ENCODE results near the gene HOXA5. TPM values are rescaled to one million over a fixed set of nuclear protein-coding genes. Genes with fewer than 3 reads are reported as not detected.

Gene HOXA5
- total RNA-seq, 2 donors from 2014 or later, result 0.99 to 2.6 TPM

DNA sequence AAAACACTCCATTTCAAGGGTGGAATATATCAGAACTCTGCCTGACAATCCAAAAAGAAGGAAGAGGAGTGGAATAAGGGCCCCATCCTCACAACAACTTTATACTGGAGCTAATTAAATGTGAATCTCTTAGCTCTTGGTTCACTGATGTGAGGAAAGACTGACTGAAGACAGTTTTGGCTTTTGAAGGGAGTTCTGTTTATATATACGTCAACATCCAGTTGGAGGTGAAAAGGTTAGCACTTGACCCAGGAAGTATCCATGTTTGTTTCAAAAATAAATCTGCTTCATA lies 50.7 kb downstream of the HOXA5 start:
- ATAC-seq, result no peak

DNA sequence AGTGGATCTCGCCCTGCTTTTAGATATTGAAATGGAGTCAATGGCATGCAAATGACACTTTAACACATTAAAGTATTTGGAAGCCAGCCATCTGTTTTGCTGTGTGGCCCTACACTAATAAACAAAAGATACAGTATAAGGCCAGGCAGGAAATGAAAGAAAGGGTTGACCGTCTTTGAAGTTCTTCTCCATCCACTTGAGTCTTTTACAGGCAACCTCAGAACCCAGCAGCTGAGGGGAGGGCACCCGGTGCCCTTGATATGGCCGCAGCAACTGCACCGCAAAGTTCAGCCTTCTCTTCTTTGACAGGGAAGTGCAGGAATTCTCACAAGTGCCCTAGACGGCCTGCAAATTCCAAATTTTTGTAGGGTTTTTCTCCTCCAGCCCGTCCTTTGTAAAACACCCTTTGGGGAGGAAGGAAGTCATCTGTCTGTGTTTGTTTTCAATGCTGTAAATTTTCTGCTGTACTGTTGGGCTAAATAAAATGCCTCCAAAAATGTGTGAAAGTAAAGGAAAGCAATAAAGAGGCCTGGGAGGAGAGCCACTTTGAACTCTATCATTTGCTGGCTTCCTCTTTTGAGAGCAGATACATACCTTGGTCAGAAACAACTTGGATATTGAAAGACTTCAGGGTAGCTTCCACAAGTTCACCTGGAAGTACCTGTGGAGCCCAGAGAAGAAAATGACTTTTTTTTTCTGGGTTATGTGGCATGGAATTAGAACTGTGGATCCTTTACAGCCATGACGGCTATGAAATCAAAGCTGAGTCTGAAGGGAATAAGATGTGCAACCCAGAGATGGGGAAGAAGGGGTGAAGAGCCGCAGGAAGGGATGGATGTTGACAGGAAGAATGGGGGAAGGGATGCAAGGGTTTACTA lies 51.3 kb downstream of the HOXA5 start:
- peaks cover 0 to 45% of the 10 kb centered on the region in 2 donors for H3K27me3 ChIP-seq
- H3K27ac ChIP-seq, result no peak overlapping the region
- H3K4me1 ChIP-seq, result peaks cover 11% of the 10 kb centered on the region
- ATAC-seq (no peak), DNase-seq (no peak)
- WGBS, 2 donors, result 31 to 32% methylated on average over 9 of the region's 9 CpGs
- TF ChIP-seq, protein P1, sequence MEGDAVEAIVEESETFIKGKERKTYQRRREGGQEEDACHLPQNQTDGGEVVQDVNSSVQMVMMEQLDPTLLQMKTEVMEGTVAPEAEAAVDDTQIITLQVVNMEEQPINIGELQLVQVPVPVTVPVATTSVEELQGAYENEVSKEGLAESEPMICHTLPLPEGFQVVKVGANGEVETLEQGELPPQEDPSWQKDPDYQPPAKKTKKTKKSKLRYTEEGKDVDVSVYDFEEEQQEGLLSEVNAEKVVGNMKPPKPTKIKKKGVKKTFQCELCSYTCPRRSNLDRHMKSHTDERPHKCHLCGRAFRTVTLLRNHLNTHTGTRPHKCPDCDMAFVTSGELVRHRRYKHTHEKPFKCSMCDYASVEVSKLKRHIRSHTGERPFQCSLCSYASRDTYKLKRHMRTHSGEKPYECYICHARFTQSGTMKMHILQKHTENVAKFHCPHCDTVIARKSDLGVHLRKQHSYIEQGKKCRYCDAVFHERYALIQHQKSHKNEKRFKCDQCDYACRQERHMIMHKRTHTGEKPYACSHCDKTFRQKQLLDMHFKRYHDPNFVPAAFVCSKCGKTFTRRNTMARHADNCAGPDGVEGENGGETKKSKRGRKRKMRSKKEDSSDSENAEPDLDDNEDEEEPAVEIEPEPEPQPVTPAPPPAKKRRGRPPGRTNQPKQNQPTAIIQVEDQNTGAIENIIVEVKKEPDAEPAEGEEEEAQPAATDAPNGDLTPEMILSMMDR (IDR thresholded peaks at IDR 0.05), result no peak
- TF ChIP-seq POLR2A (IDR thresholded peaks at IDR 0.05), result no peak
- intact Hi-C loops (cut with DNase I), result no loop called here
- peaks cover 0 to 7% (median 0%) of the 10 kb centered on the region in 3 donors for H3K9me3 ChIP-seq
- no peak overlapping the region for H3K4me3 ChIP-seq
- no peaks in the 10 kb centered on the region for H3K36me3 ChIP-seq (replicated peaks in 1 of 2; ENCODE audit: insufficient read depth in 1 of 2, low read depth in 2 of 2)

More for the DNA sequence above, 50.7 kb downstream of the HOXA5 start:
- Histone ChIP-seq H3K4me3 (no peak overlapping the region), H3K27ac (no peak overlapping the region), H3K27me3 (peaks cover 0 to 46% of the 10 kb centered on the region in 2 donors), H3K4me1 (peaks cover 11% of the 10 kb centered on the region), H3K9me3 (peaks cover 0 to 7% (median 0%) of the 10 kb centered on the region in 3 donors), H3K36me3 (replicated peaks in 1 of 2; ENCODE audit: insufficient read depth in 1 of 2, low read depth in 2 of 2) (no peaks in the 10 kb centered on the region)
- intact Hi-C loops (cut with DNase I), result no loop called here
- TF ChIP-seq, protein P1 (IDR thresholded peaks at IDR 0.05), result no peak
- no peak for TF ChIP-seq POLR2A (IDR thresholded peaks at IDR 0.05)
- 58 to 65% methylated on average over 1 of the region's 1 CpG for WGBS, 2 donors
- no peak for DNase-seq

DNA sequence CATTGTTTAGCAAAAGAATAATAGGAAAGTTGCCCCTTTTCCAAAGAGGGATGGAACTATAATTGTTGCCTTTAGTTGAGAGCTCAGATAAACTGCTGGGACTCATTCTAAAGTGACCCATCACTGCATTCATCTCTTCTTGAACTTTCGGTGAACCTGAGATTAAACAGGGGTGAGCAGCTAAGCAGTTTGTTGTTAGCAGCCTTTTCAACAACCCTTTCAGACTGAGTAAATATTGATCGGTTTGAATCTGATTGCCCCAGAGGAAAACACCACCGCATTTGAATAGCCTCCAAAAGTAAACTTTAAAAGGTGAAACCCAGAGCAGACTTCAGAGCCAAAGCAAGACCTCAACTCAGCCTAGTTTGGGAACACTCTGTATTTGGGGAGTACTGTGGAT lies 52.4 kb downstream of the HOXA5 start:
- ATAC-seq, result no peak
- Histone ChIP-seq H3K27me3 (peaks cover 0 to 35% of the 10 kb centered on the region in 2 donors), H3K9me3 (peaks cover 0 to 7% (median 0%) of the 10 kb centered on the region in 3 donors), H3K27ac (no peak overlapping the region), H3K36me3 (replicated peaks in 1 of 2; ENCODE audit: insufficient read depth in 1 of 2, low read depth in 2 of 2) (no peaks in the 10 kb centered on the region), H3K4me1 (peaks cover 1% of the 10 kb centered on the region), H3K4me3 (no peak overlapping the region)
- intact Hi-C loops (cut with DNase I), result no loop called here
- WGBS, 2 donors, result 9 to 12% methylated on average over 3 of the region's 3 CpGs
- no peak for DNase-seq
- TF ChIP-seq, protein P1 (IDR thresholded peaks at IDR 0.05), result no peak
- no peak for TF ChIP-seq POLR2A (IDR thresholded peaks at IDR 0.05)

MicroRNA genes within 50 kb of the gene (microRNA counts, 767-probe panel; counts per million panel counts)
- microRNA hsa-miR-196b-5p, result 0 to 736 counts per million in 2 donors

Small RNA genes lying within 50 kb of the gene (microRNA-seq; reads per million reads assigned to microRNA genes)
- gene MIR196B (ENCODE audit: borderline number of aligned reads in 2 of 2, borderline replicate concordance in 2 of 2), result 9.3 to 19.3 reads per million in 2 donors

Small RNA genes lying within 50 kb of the gene (small RNA-seq; reads per million reads assigned to genes)
- not detected for gene AC004080.5
- gene RF01977, result not detected
- gene RF02140, result not detected
- gene RF02141, result not detected

Other genes starting within 250 kb of the HOXA5 start
- gene HOXA1, start 47.7 kb downstream of the HOXA5 start, total RNA-seq, result not detected
- under 1 TPM in 1 of 2 donors, not detected in 1; 0.66 TPM for gene HOXA2, start 41.0 kb downstream of the HOXA5 start, total RNA-seq
- gene HOXA4, start 12.9 kb downstream of the HOXA5 start, total RNA-seq, result 1 to 10 TPM in 1 of 2 donors, under 1 TPM in 1; 0.78 to 1.6 TPM
- gene HOXA6, start 4.1 kb upstream of the HOXA5 start, total RNA-seq, result not detected
- 1 to 10 TPM in 1 of 2 donors, not detected in 1; 1.6 TPM for gene HOXA3, start 8.9 kb upstream of the HOXA5 start, total RNA-seq
- gene HOXA7, start 13.0 kb upstream of the HOXA5 start, total RNA-seq, result under 1 TPM; 0.26 to 0.66 TPM
- gene HOXA9, start 21.9 kb upstream of the HOXA5 start, total RNA-seq, result not detected
- under 1 TPM in 1 of 2 donors, not detected in 1; 0.52 TPM for gene HOXA10, start 30.6 kb upstream of the HOXA5 start, total RNA-seq
- gene HOXA11, start 41.6 kb upstream of the HOXA5 start, total RNA-seq, result not detected
- gene HOXA13, start 56.4 kb upstream of the HOXA5 start, total RNA-seq, result not detected
- not detected for gene EVX1, start 99.1 kb upstream of the HOXA5 start, total RNA-seq